ENCODE data around the gene FOSL1. TPM values are rescaled to one million over a fixed set of nuclear protein-coding genes. Genes with fewer than 3 reads are reported as not detected.

Gene FOSL1
- polyA plus RNA-seq, 1 donor (not counting 4 experiments of a cell fraction or from before 2014, with no cell fraction given): 21.8 TPM

GRCh38 chr11:65868907-65869306, 31.3 kb downstream of the FOSL1 start:
- Histone ChIP-seq H4K20me1 (ENCODE audit: control insufficient read depth, extremely low read depth, insufficient read depth, low read length) (no peaks in the 10 kb centered on the region), H3K79me2 (ENCODE audit: control insufficient read depth, insufficient read depth, low read length) (no peaks in the 10 kb centered on the region), H3K4me1 (ENCODE audit: control insufficient read depth, extremely low read depth, insufficient read depth, low read length) (no peaks in the 10 kb centered on the region), H3K9ac (ENCODE audit: control insufficient read depth, extremely low read depth, insufficient read depth, low read length) (no peak overlapping the region), H3K9me3 (ENCODE audit: control insufficient read depth, low read depth, low read length) (no peaks in the 10 kb centered on the region), H3K36me3 (ENCODE audit: control insufficient read depth in 2 of 2, extremely low read depth in 1 of 2, insufficient read depth in 2 of 2, low read length in 2 of 2) (peaks cover 19 to 28% of the 10 kb centered on the region in 2 experiments), H3K4me3 (ENCODE audit: control insufficient read depth in 2 of 3, extremely low read depth in 1 of 3, insufficient read depth in 2 of 3, low read depth in 1 of 3, low read length in 3 of 3) (no peak overlapping the region), H3K27ac (ENCODE audit: control insufficient read depth, insufficient read depth, low read length) (no peak overlapping the region), H3K27me3 (ENCODE audit: control insufficient read depth, extremely low read depth, insufficient read depth, low read length) (no peaks in the 10 kb centered on the region), H3K9me1 (ENCODE audit: control insufficient read depth, extremely low read depth, insufficient read depth, low read length) (no peaks in the 10 kb centered on the region), H3K4me2 (ENCODE audit: control insufficient read depth, extremely low read depth, insufficient read depth, low read depth, low read length) (no peak overlapping the region), H2AFZ (ENCODE audit: control insufficient read depth, low read length) (no peak overlapping the region)
- DNase-seq (ENCODE audit: low read depth, low spot score) (no peak), FAIRE-seq (no peak)
- dilution Hi-C loops (cut with MboI; ENCODE audit: extremely low pct_ligation_motif_present, low sequenced_read_pairs): no loop called here
- TF ChIP-seq EZH2 (IDR thresholded peaks at IDR 0.05; ENCODE audit: low read length) (no peak), CTCF (optimal IDR thresholded peaks at IDR 0.05 in 1 of 3, IDR thresholded peaks at IDR 0.05 in 1 of 3, conservative IDR thresholded peaks at IDR 0.05 in 1 of 3; ENCODE audit: extremely low read depth in 1 of 3, insufficient read depth in 2 of 3, low read length in 3 of 3) (no peak)

- Histone ChIP-seq H3K9me1 (ENCODE audit: control insufficient read depth, extremely low read depth, insufficient read depth, low read length) (no peaks in the 10 kb centered on the region), H3K79me2 (ENCODE audit: control insufficient read depth, insufficient read depth, low read length) (peaks cover 4% of the 10 kb centered on the region), H3K4me3 (ENCODE audit: control insufficient read depth in 2 of 3, extremely low read depth in 1 of 3, insufficient read depth in 2 of 3, low read depth in 1 of 3, low read length in 3 of 3) (no peak overlapping the region), H4K20me1 (ENCODE audit: control insufficient read depth, extremely low read depth, insufficient read depth, low read length) (no peaks in the 10 kb centered on the region), H3K27me3 (ENCODE audit: control insufficient read depth, extremely low read depth, insufficient read depth, low read length) (no peaks in the 10 kb centered on the region), H3K9ac (ENCODE audit: control insufficient read depth, extremely low read depth, insufficient read depth, low read length) (no peak overlapping the region), H3K4me2 (ENCODE audit: control insufficient read depth, extremely low read depth, insufficient read depth, low read depth, low read length) (no peak overlapping the region), H3K36me3 (ENCODE audit: control insufficient read depth in 2 of 2, extremely low read depth in 1 of 2, insufficient read depth in 2 of 2, low read length in 2 of 2) (peaks cover 27 to 34% of the 10 kb centered on the region in 2 experiments), H3K4me1 (ENCODE audit: control insufficient read depth, extremely low read depth, insufficient read depth, low read length) (no peaks in the 10 kb centered on the region), H3K27ac (ENCODE audit: control insufficient read depth, insufficient read depth, low read length) (no peak overlapping the region), H2AFZ (ENCODE audit: control insufficient read depth, low read length) (no peak overlapping the region), H3K9me3 (ENCODE audit: control insufficient read depth, low read depth, low read length) (no peaks in the 10 kb centered on the region)
- FAIRE-seq (no peak), DNase-seq (ENCODE audit: low read depth, low spot score) (no peak)
- TF ChIP-seq EZH2 (IDR thresholded peaks at IDR 0.05; ENCODE audit: low read length) (no peak), CTCF (optimal IDR thresholded peaks at IDR 0.05 in 1 of 3, IDR thresholded peaks at IDR 0.05 in 1 of 3, conservative IDR thresholded peaks at IDR 0.05 in 1 of 3; ENCODE audit: extremely low read depth in 1 of 3, insufficient read depth in 2 of 3, low read length in 3 of 3) (no peak)
- dilution Hi-C loops (cut with MboI; ENCODE audit: extremely low pct_ligation_motif_present, low sequenced_read_pairs): no loop called here
Observed at GRCh38 chr11:65868076-65868667, 32.0 kb downstream of the FOSL1 start.

All from keratinocyte (primary cell).